Activated CD8-positive, alpha-beta memory T cell treated with anti-CD3 and anti-CD28 coated beads, Interleukin-2, amount 10 ng/mL, durations not matched to agents 7 days and 5 days (primary cell): ENCODE measurements around the gene OXTR. TPM values are rescaled to one million over a fixed set of nuclear protein-coding genes. Genes with fewer than 3 reads are reported as not detected.

Source experiments
- ATAC-seq: fragments of 150-1000 bp; cut with Tn5 transposase; one replicate; pipeline ENCODE4 v1.10.0; 2021; ENCODE audit warnings: moderate library complexity
- CTCF ChIA-PET: fragments of 350-600 bp; sonication (Branson Sonifier 250); formaldehyde crosslinking; loops from one replicate; lab custom pipeline; 2021; ENCODE audit warnings: antibody characterized with exemption; lab: Charles Lee
- DNase-seq: peaks from one replicate; pipeline ENCODE4 v3.0.0-alpha.2; 2020
- H3K27ac Mint-ChIP-seq: one replicate; pipeline ENCODE4 v1.8.0; 2021; ENCODE audit warnings: mild to moderate bottlenecking, mixed read lengths
- H3K27me3 Mint-ChIP-seq: one replicate; pipeline ENCODE4 v1.8.0; 2021; ENCODE audit warnings: mixed read lengths
- H3K36me3 Mint-ChIP-seq: one replicate; pipeline ENCODE4 v1.8.0; 2021; ENCODE audit warnings: mild to moderate bottlenecking, mixed read lengths
- H3K4me1 Mint-ChIP-seq: one replicate; pipeline ENCODE4 v1.8.0; 2021; ENCODE audit warnings: mixed read lengths
- H3K4me3 Mint-ChIP-seq: one replicate; pipeline ENCODE4 v1.8.0; 2021; ENCODE audit warnings: mild to moderate bottlenecking, moderate library complexity, mixed read lengths
- H3K9me3 Mint-ChIP-seq: one replicate; pipeline ENCODE4 v1.8.0; 2022; ENCODE audit warnings: low read depth, mixed read lengths
- total RNA-seq, 2 experiments: library from RNA; stranded (reverse); gene quantifications; one replicate each; pipeline ENCODE4 v1.2.3, GENCODE V29; 2021

Gene OXTR
- total RNA-seq, 2 experiments from 2014 or later: 1.3 to 1.4 TPM

- no peak for ATAC-seq
- Mint-ChIP-seq H3K27ac (no peak overlapping the region), H3K36me3 (no peaks in the 10 kb centered on the region), H3K9me3 (peaks cover 4% of the 10 kb centered on the region), H3K27me3 (no peaks in the 10 kb centered on the region), H3K4me1 (no peaks in the 10 kb centered on the region), H3K4me3 (no peak overlapping the region)
- CTCF ChIA-PET: no interaction called here
- DNase-seq: no peak
These were observed 63.8 kb downstream of the OXTR start for GRCh38 chr3:8705575-8705974.

- CTCF ChIA-PET: interaction anchor here (0.7 to 0.8 kb wide), 2 partner anchors 8 to 10 kb away, joined by 3 read pairs; no protein-coding TSS in a partner anchor
- Mint-ChIP-seq H3K4me3 (no peak overlapping the region), H3K27ac (no peak overlapping the region), H3K36me3 (no peaks in the 10 kb centered on the region), H3K9me3 (peaks cover 4% of the 10 kb centered on the region), H3K4me1 (no peaks in the 10 kb centered on the region), H3K27me3 (no peaks in the 10 kb centered on the region)
- ATAC-seq: no peak
- no peak for DNase-seq
These were observed 66.9 kb downstream of the OXTR start for GRCh38 chr3:8702560-8702959.

Other genes with a start within 250 kb of the OXTR start
- gene SSUH2, start 124.8 kb downstream of the OXTR start, total RNA-seq: under 1 TPM in 1 of 2 experiments, not detected in 1; 0.09 TPM
- not detected for gene CAV3, start 35.8 kb downstream of the OXTR start, total RNA-seq
- 10 to 100 TPM; 35.4 to 37.6 TPM for gene RAD18, start 193.9 kb upstream of the OXTR start, total RNA-seq